Gastroesophageal sphincter (tissue), 4 donors: ENCODE measurements around the gene PSMD3. TPM values are rescaled to one million over a fixed set of nuclear protein-coding genes. Genes with fewer than 3 reads are reported as not detected.
A peak's percentile ranks its signal among the peaks of the same experiment; 100 is the strongest.

Experiments
- ATAC-seq: fragments of 150-250 bp; one replicate; pipeline ENCODE4 v1.9.1; 2016; ENCODE audit warnings: mild to moderate bottlenecking, moderate library complexity
- H3K27ac ChIP-seq, 4 donors: fragments of 200-600 bp; sonication (generic) in 3 of 4; 1 replicate in 3 of 4; 2 replicates in 1 of 4; pipeline ENCODE4 v1.5.1; 2016 to 2019
- H3K27me3 ChIP-seq: fragments of 200-600 bp; sonication (generic); one replicate; pipeline ENCODE4 v1.5.1; 2019
- H3K36me3 ChIP-seq, 2 donors: fragments of 200-600 bp; sonication (generic); one replicate each; pipeline ENCODE4 v1.5.1; 2019; ENCODE audit warnings: control low read depth in 1 of 2
- H3K4me1 ChIP-seq, 3 donors: fragments of 200-600 bp; sonication (generic); 1 replicate in 2 of 3; 2 replicates in 1 of 3; pipeline ENCODE4 v1.5.1; 2016 to 2019; ENCODE audit warnings: control low read depth in 2 of 3
- H3K4me3 ChIP-seq, 2 donors: fragments of 200-600 bp; sonication (generic); one replicate each; pipeline ENCODE4 v1.5.1; 2019; ENCODE audit warnings: mild to moderate bottlenecking in 1 of 2, moderate library complexity in 1 of 2
- H3K9me3 ChIP-seq, 3 donors: fragments of 200-600 bp; sonication (generic); one replicate each; pipeline ENCODE4 v1.5.1; 2017 to 2019; ENCODE audit warnings: control low read depth in 2 of 3
- EP300 ChIP-seq: sonication (generic); formaldehyde crosslinking; IDR thresholded peaks from one replicate; pipeline ENCODE4 v1.6.1; 2017; ENCODE audit warnings: antibody characterized with exemption, mild to moderate bottlenecking
- POLR2A ChIP-seq, 2 donors: fragments of 450-650 bp; IDR thresholded peaks; one replicate each; pipeline ENCODE4 v1.6.1; 2017; ENCODE audit warnings: antibody characterized with exemption in 2 of 2, mild to moderate bottlenecking in 2 of 2, moderate library complexity in 1 of 2
- POLR2AphosphoS5 ChIP-seq: sonication (generic); formaldehyde crosslinking; IDR thresholded peaks from one replicate; pipeline ENCODE4 v1.6.1; 2017; ENCODE audit warnings: antibody characterized with exemption
- WGBS, 2 donors: methylation state at CpG; one replicate each; pipeline ENCODE4 v1.1.5; 2018; ENCODE audit warnings: low coverage in 1 of 2; 5-methylcytosine and 5-hydroxymethylcytosine counted together
- total RNA-seq, 4 donors: library from RNA; depleted of rRNA; stranded (reverse); fragments of >200 nt; gene quantifications; one replicate each; pipeline ENCODE4 v1.1.0, GENCODE V29; 2016
- TF ChIP-seq, protein P1 (sequence below), 4 experiments: fragments of 200-600 bp in 2 of 4; fragments of 450-650 bp in 2 of 4; sonication (generic) in 1 of 4; IDR thresholded peaks; one replicate each; pipeline ENCODE4 v1.5.1; 2017 to 2019; ENCODE audit warnings: antibody characterized with exemption in 4 of 4, mild to moderate bottlenecking in 2 of 4, moderate library complexity in 2 of 4

PSMD3 gene
- total RNA-seq, 4 donors from 2014 or later: 65.1 to 105 (median 78.8) TPM

GRCh38 chr17:39969375-39969774 lies 11.2 kb upstream of the PSMD3 start:
- 79 to 88% methylated on average over 6 of the region's 6 CpGs for WGBS, 2 donors
- H3K4me3 ChIP-seq: no peak overlapping the region
- H3K4me1 ChIP-seq: no peaks in the 10 kb centered on the region

DNA sequence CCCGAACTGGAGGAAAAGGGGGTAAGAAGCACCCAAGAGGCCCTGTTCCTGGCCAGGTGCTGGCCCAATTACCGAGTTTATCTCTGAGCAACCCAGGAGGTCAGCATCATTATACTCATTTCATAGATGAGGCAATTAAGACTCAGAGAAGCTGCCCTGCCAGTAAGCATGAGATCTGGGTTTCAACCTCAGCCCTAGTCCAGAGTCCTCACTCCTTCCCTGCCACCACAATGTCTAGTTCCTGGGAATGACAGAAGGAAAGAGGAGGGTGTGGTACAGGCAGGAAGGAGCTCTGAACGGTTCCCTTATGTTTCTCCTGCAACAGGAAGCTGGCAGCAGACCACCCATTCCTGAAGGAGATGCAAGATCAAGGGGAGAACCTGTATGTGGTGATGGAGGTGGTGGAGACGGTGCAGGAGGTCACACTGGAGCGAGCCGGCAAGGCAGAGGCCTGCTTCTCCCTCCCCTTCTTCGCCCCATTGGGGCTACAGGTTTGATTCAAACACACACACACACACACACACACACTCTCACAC lies 10.4 kb upstream of the PSMD3 start:
- Histone ChIP-seq H3K4me1 (no peaks in the 10 kb centered on the region), H3K27me3 (peaks cover 63% of the 10 kb centered on the region), H3K4me3 (no peak overlapping the region), H3K36me3 (no peaks in the 10 kb centered on the region), H3K9me3 (no peaks in the 10 kb centered on the region), H3K27ac (no peak overlapping the region)
- 24 to 84% methylated on average over 3 to 6 of the region's 7 CpGs for WGBS, 2 donors
- TF ChIP-seq EP300 (no peak), POLR2AphosphoS5 (no peak), POLR2A (IDR thresholded peaks at IDR 0.05) (no peak)
- TF ChIP-seq, protein P1, sequence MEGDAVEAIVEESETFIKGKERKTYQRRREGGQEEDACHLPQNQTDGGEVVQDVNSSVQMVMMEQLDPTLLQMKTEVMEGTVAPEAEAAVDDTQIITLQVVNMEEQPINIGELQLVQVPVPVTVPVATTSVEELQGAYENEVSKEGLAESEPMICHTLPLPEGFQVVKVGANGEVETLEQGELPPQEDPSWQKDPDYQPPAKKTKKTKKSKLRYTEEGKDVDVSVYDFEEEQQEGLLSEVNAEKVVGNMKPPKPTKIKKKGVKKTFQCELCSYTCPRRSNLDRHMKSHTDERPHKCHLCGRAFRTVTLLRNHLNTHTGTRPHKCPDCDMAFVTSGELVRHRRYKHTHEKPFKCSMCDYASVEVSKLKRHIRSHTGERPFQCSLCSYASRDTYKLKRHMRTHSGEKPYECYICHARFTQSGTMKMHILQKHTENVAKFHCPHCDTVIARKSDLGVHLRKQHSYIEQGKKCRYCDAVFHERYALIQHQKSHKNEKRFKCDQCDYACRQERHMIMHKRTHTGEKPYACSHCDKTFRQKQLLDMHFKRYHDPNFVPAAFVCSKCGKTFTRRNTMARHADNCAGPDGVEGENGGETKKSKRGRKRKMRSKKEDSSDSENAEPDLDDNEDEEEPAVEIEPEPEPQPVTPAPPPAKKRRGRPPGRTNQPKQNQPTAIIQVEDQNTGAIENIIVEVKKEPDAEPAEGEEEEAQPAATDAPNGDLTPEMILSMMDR (IDR thresholded peaks at IDR 0.05): no peak
- ATAC-seq: no peak

More at GRCh38 chr17:39969375-39969774, 11.2 kb upstream of the PSMD3 start:
- Histone ChIP-seq H3K9me3 (no peaks in the 10 kb centered on the region), H3K27ac (no peak overlapping the region), H3K36me3 (no peaks in the 10 kb centered on the region), H3K27me3 (peaks cover 63% of the 10 kb centered on the region)
- TF ChIP-seq EP300 (no peak), POLR2AphosphoS5 (no peak), POLR2A (IDR thresholded peaks at IDR 0.05) (no peak)
- TF ChIP-seq, protein P1 (IDR thresholded peaks at IDR 0.05): no peak
- ATAC-seq: no peak

GRCh38 chr17:39971076-39971603 lies 9.5 kb upstream of the PSMD3 start:
- TF ChIP-seq, protein P1 (IDR thresholded peaks at IDR 0.05): no peak
- no peak for TF ChIP-seq POLR2A (IDR thresholded peaks at IDR 0.05)
- no peak for TF ChIP-seq POLR2AphosphoS5
- TF ChIP-seq EP300: no peak
- Histone ChIP-seq H3K9me3 (no peaks in the 10 kb centered on the region), H3K27me3 (peaks cover 59% of the 10 kb centered on the region), H3K36me3 (no peaks in the 10 kb centered on the region), H3K4me3 (no peak overlapping the region), H3K27ac (no peak overlapping the region), H3K4me1 (no peaks in the 10 kb centered on the region)
- no peak for ATAC-seq
- 85 to 100% methylated on average over 1 to 2 of the region's 4 CpGs for WGBS, 2 donors

DNA sequence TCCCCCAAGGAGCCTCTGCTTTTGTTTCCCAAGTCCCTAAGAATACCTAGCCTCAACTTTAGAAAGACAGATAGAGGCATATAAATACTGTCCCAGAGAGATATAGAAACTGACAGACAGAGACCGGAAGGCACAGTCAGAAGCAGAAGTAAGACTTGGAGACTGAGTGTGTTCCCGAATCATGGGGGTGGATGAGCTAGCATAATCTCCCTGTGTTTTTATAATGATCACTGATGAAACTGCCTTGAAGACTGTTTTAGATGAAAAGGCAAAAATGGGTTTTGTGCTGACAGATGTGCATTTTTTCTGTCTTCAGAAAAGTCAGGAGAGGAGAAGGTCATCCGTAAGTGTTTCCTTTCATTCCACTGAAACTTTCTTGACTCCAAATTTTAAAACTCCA lies 8.3 kb upstream of the PSMD3 start:
- Histone ChIP-seq H3K4me3 (no peak overlapping the region), H3K9me3 (no peaks in the 10 kb centered on the region), H3K4me1 (no peaks in the 10 kb centered on the region), H3K36me3 (no peaks in the 10 kb centered on the region), H3K27me3 (peaks cover 68% of the 10 kb centered on the region), H3K27ac (no peak overlapping the region)
- ATAC-seq: peak; percentile 46
- WGBS, 2 donors: 23 to 50% methylated on average over 1 to 3 of the region's 3 CpGs
- TF ChIP-seq POLR2A (IDR thresholded peaks at IDR 0.05) (no peak), POLR2AphosphoS5 (no peak)
- TF ChIP-seq, protein P1 (IDR thresholded peaks at IDR 0.05): no peak

DNA sequence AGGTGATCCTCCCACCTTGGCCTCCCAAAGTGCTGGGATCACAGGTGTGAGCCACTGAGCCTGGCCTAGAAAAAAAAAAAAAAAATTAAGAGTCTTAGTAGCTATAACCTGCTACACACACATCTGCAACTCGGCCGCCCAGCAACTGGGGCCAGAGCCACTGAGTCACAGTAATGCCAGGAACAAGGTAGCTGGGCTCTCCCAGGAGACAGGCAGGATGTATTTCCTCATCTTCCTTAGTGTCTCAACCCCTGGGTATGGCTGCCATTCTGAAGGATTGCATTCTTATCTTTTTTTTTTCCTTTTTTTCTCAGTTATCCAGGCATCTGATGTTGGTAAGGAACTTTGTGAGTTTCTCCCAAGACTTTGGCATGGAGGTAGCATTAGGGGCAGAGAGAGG lies 7.1 kb upstream of the PSMD3 start:
- H3K4me1 ChIP-seq: no peaks in the 10 kb centered on the region
- TF ChIP-seq EP300 (no peak), POLR2A (IDR thresholded peaks at IDR 0.05) (no peak)
- no peaks in the 10 kb centered on the region for H3K36me3 ChIP-seq
- no peaks in the 10 kb centered on the region for H3K9me3 ChIP-seq
- no peak overlapping the region for H3K4me3 ChIP-seq
- H3K27ac ChIP-seq: no peak overlapping the region
- H3K27me3 ChIP-seq: peaks cover 72% of the 10 kb centered on the region
- ATAC-seq: no peak
- 82 to 92% methylated on average over 2 of the region's 2 CpGs for WGBS, 2 donors
